Endothelial cell of umbilical vein (primary cell): ENCODE measurements around the gene CAMK2D. TPM values are rescaled to one million over a fixed set of nuclear protein-coding genes. Genes with fewer than 3 reads are reported as not detected.

Source experiments
- BruUV-seq: library from RNA; stranded (reverse); fragments of 400-500 nt; replicated peaks from 2 replicates; lab custom pipeline; 2021; lab: Mats Ljungman, UMichigan
- CTCF ChIA-PET: fragments of 300-600, 350-600 bp; sonication (Branson Sonifier 250); formaldehyde crosslinking; loops from one replicate; lab custom pipeline; 2021; ENCODE audit warnings: antibody characterized with exemption, inconsistent platforms; lab: Charles Lee
- POLR2A ChIA-PET: fragments of 300-600, 350-600 bp; sonication (Branson Sonifier 250); formaldehyde crosslinking; loops from one replicate; lab custom pipeline; 2021; ENCODE audit warnings: antibody characterized with exemption, inconsistent platforms; lab: Charles Lee
- DNase-seq: peaks from one replicate; pipeline ENCODE4 v3.0.0-alpha.2; 2011; ENCODE audit warnings: low read depth, low spot score
- FAIRE-seq: peaks from 2 replicates; lab custom pipeline; 2011; peaks lifted over from hg19 to GRCh38; lab: Jason Lieb, UNC
- H2AFZ ChIP-seq: 2 replicates; pipeline ENCODE4 v1.6.0; 2012; ENCODE audit warnings: low read depth, low read length, control low read depth, inconsistent platforms
- H3K27ac ChIP-seq: 2 replicates; pipeline ENCODE4 v1.5.1; 2011; ENCODE audit warnings: low read depth, mild to moderate bottlenecking, control low read depth, low read length, moderate library complexity; ENCODE audit not compliant: insufficient read depth
- H3K27me3 ChIP-seq, 2 experiments: 2 replicates each; pipeline versions ENCODE4 v1.6.0 to v1.6.1; 2011; ENCODE audit warnings: low read length in 2 of 2, mixed read lengths in 1 of 2; ENCODE audit not compliant: control insufficient read depth in 2 of 2, insufficient read depth in 2 of 2
- H3K36me3 ChIP-seq, 2 experiments: 2 replicates in 1 of 2; 3 replicates in 1 of 2; pipeline ENCODE4 v1.5.1; 2011; ENCODE audit warnings: low read length in 2 of 2, mild to moderate bottlenecking in 1 of 2, moderate library complexity in 1 of 2; ENCODE audit not compliant: control insufficient read depth in 2 of 2, insufficient read depth in 2 of 2; ENCODE audit errors: extremely low read depth in 1 of 2
- H3K4me1 ChIP-seq: 3 replicates; pipeline ENCODE4 v1.5.1; 2011; ENCODE audit warnings: mild to moderate bottlenecking, low read length; ENCODE audit not compliant: control insufficient read depth, insufficient read depth; ENCODE audit errors: extremely low read depth
- H3K4me2 ChIP-seq: 2 replicates; pipeline ENCODE4 v1.6.1; 2011; ENCODE audit warnings: low read length, control low read depth, mixed read lengths; ENCODE audit not compliant: insufficient read depth
- H3K4me3 ChIP-seq, 3 experiments: fragments of 200-600 bp in 1 of 3; sonication (generic), shearing (Covaris generic) in 1 of 3; replicated peaks in 1 of 3; 2 replicates each; pipeline ENCODE4 v1.5.1; 2011 to 2016; ENCODE audit warnings: control low read depth in 3 of 3, low read length in 3 of 3, mild to moderate bottlenecking in 2 of 3, inconsistent platforms in 1 of 3, low read depth in 1 of 3, moderate library complexity in 1 of 3; ENCODE audit not compliant: insufficient read depth in 1 of 3
- H3K79me2 ChIP-seq: 2 replicates; pipeline ENCODE4 v1.6.0; 2012; ENCODE audit warnings: low read length, inconsistent platforms; ENCODE audit not compliant: control insufficient read depth, insufficient read depth
- H3K9ac ChIP-seq: replicated peaks from 2 replicates; pipeline ENCODE3; 2011; ENCODE audit warnings: low read length, control low read depth; ENCODE audit not compliant: insufficient read depth; ENCODE audit errors: extremely low read depth
- H3K9me1 ChIP-seq: replicated peaks from 3 replicates; pipeline ENCODE4 v1.6.0; 2011; ENCODE audit warnings: mild to moderate bottlenecking, low read length; ENCODE audit not compliant: control insufficient read depth, insufficient read depth; ENCODE audit errors: extremely low read depth
- H3K9me3 ChIP-seq: replicated peaks from 2 replicates; pipeline ENCODE4 v1.5.1; 2012; ENCODE audit warnings: low read length, inconsistent platforms; ENCODE audit not compliant: control insufficient read depth, insufficient read depth
- H4K20me1 ChIP-seq: replicated peaks from 2 replicates; pipeline ENCODE3; 2011; ENCODE audit warnings: mild to moderate bottlenecking, low read length; ENCODE audit not compliant: control insufficient read depth, insufficient read depth; ENCODE audit errors: extremely low read depth
- CTCF ChIP-seq, 2 donors: IDR thresholded peaks; 1 replicate in 1 of 2; 2 replicates in 1 of 2; pipeline ENCODE4 v1.5.1; 2011; ENCODE audit warnings: low read length in 2 of 2, mild to moderate bottlenecking in 2 of 2, moderate library complexity in 2 of 2, control low read depth in 1 of 2, inconsistent platforms in 1 of 2, low read depth in 1 of 2; ENCODE audit not compliant: insufficient read depth in 1 of 2; ENCODE audit errors: extremely low read depth in 1 of 2
- EZH2 ChIP-seq: IDR thresholded peaks from 2 replicates; pipeline ENCODE4 v1.6.1; 2012; ENCODE audit warnings: borderline replicate concordance, low read depth, mild to moderate bottlenecking, moderate library complexity, low read length, inconsistent platforms; ENCODE audit not compliant: severe bottlenecking
- FOS ChIP-seq: IDR thresholded peaks from 2 replicates; pipeline ENCODE4 v1.6.1; 2011; ENCODE audit warnings: mild to moderate bottlenecking, low read length, moderate library complexity, borderline replicate concordance; ENCODE audit not compliant: insufficient read depth
- GATA2 ChIP-seq: IDR thresholded peaks from 2 replicates; pipeline ENCODE4 v1.7.0; 2011; ENCODE audit warnings: low read depth, mild to moderate bottlenecking, moderate library complexity, mixed read lengths, low read length; ENCODE audit not compliant: insufficient read length, insufficient read depth
- JUN ChIP-seq: IDR thresholded peaks from 2 replicates; pipeline ENCODE4 v1.6.1; 2011; ENCODE audit warnings: borderline replicate concordance, low read depth; ENCODE audit not compliant: insufficient read length, insufficient read depth
- MAX ChIP-seq: IDR thresholded peaks from 2 replicates; pipeline ENCODE4 v1.6.1; 2011; ENCODE audit not compliant: insufficient read depth, insufficient read length
- MYC ChIP-seq: IDR thresholded peaks from one replicate; pipeline ENCODE4 v1.6.1; 2011; ENCODE audit warnings: mild to moderate bottlenecking, low read depth, low read length
- POLR2A ChIP-seq: IDR thresholded peaks from 2 replicates; pipeline ENCODE4 v1.6.1; 2012; ENCODE audit warnings: low read depth, mild to moderate bottlenecking, control low read depth, low read length
- POLR2AphosphoS5 ChIP-seq: IDR thresholded peaks from 2 replicates; pipeline ENCODE4 v1.6.1; 2012; ENCODE audit warnings: low read depth, mild to moderate bottlenecking, control low read depth, low read length, moderate library complexity; ENCODE audit not compliant: insufficient read depth
- dilution Hi-C: fragments of 300-500 bp; cut with MboI; formaldehyde crosslinking; loops from one replicate; pipeline ENCODE4 v1.15.0; 2019; ENCODE audit warnings: low sequenced_read_pairs; ENCODE audit not compliant: extremely low pct_ligation_motif_present
- intact Hi-C: fragments of 100-400 bp; cut with micrococcal nuclease; formaldehyde crosslinking; loops from one replicate; pipeline ENCODE4 v1.10.0; 2022
- polyA plus RNA-seq, 4 experiments: library from polyadenylated mRNA; depleted of rRNA in 3 of 4; stranded (reverse) in 3 of 4; unstranded in 1 of 4; fragments of >200 nt; gene quantifications; 2 replicates each; pipeline versions ENCODE4 v1.2.1 to v1.2.3, GENCODE V29; 2011 to 2012; ENCODE audit warnings: missing spikeins in 1 of 4
- total RNA-seq: library from RNA; stranded (reverse); gene quantifications from 2 replicates; pipeline ENCODE4 v1.2.3, GENCODE V29; 2021

The CAMK2D gene
- total and polyA plus RNA-seq, 2 donors (not counting 3 experiments of a cell fraction or from before 2014, with no cell fraction given): 10.4 to 30.7 TPM

GRCh38 chr4:113695328-113696169 is 66.0 kb downstream of the CAMK2D start:
- CTCF ChIA-PET: no interaction called here
- no peaks in the 10 kb centered on the region for H3K36me3 ChIP-seq
- no peak overlapping the region for H3K27ac ChIP-seq
- no peaks in the 10 kb centered on the region for H3K79me2 ChIP-seq
- POLR2A ChIA-PET: no interaction called here
- no TSS peak for BruUV-seq
- no peaks in the 10 kb centered on the region for H3K27me3 ChIP-seq
- intact Hi-C loops (no loop called here), dilution Hi-C loops (no loop called here)
- H3K4me3 ChIP-seq: no peak overlapping the region
- no peaks in the 10 kb centered on the region for H3K9me3 ChIP-seq
- no peak for DNase-seq
- no peak overlapping the region for H3K4me2 ChIP-seq
- TF ChIP-seq GATA2: no peak
- TF ChIP-seq JUN: no peak
- no peak for TF ChIP-seq POLR2A
- no peak for TF ChIP-seq FOS
- no peak for TF ChIP-seq MAX
- no peak for TF ChIP-seq EZH2
- TF ChIP-seq CTCF (IDR thresholded peaks at IDR 0.05; ENCODE audit: extremely low read depth in 1 of 2, insufficient read depth in 1 of 2, low read depth in 1 of 2, low read length in 2 of 2): no peak
- TF ChIP-seq POLR2AphosphoS5: no peak
- TF ChIP-seq MYC: no peak
- no peak overlapping the region for H2AFZ ChIP-seq
- no peaks in the 10 kb centered on the region for H4K20me1 ChIP-seq
- H3K9me1 ChIP-seq: no peaks in the 10 kb centered on the region
- H3K4me1 ChIP-seq: no peaks in the 10 kb centered on the region
- no peak overlapping the region for H3K9ac ChIP-seq
- no peak for FAIRE-seq
